ENCODE measurements around the gene DGKQ. TPM values are rescaled to one million over a fixed set of nuclear protein-coding genes. Genes with fewer than 3 reads are reported as not detected.

DGKQ gene
- total RNA-seq, 2 donors from 2014 or later = 39.4 to 68.2 TPM

DNA sequence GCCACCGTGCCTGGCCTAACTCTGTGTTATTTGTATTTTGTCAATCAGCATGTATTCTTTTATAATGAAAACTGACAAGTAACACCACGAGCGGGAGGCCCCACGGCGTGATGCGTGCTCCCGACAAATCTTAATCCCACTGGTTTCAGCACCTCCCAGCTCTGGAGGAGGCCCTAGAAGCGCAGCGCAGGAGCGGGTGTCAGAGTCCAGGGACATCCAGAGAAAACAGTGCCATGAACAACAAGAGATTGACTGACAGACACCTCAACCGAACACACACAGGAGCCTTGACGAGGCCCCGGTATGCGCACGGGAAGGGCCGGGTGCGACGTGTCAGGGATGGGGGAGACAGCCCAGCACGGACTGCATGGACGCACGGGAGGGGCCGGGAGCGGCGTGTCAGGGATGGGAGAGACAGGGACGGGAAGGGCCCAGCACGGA is 64.2 kb downstream of the DGKQ start:
- peaks cover 5% of the 10 kb centered on the region for H3K36me3 ChIP-seq
- intact Hi-C loops (cut with DNase I) = no loop called here
- TF ChIP-seq, protein P1, sequence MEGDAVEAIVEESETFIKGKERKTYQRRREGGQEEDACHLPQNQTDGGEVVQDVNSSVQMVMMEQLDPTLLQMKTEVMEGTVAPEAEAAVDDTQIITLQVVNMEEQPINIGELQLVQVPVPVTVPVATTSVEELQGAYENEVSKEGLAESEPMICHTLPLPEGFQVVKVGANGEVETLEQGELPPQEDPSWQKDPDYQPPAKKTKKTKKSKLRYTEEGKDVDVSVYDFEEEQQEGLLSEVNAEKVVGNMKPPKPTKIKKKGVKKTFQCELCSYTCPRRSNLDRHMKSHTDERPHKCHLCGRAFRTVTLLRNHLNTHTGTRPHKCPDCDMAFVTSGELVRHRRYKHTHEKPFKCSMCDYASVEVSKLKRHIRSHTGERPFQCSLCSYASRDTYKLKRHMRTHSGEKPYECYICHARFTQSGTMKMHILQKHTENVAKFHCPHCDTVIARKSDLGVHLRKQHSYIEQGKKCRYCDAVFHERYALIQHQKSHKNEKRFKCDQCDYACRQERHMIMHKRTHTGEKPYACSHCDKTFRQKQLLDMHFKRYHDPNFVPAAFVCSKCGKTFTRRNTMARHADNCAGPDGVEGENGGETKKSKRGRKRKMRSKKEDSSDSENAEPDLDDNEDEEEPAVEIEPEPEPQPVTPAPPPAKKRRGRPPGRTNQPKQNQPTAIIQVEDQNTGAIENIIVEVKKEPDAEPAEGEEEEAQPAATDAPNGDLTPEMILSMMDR (IDR thresholded peaks at IDR 0.05) = no peak
- H3K27ac ChIP-seq = no peak overlapping the region
- H3K9me3 ChIP-seq = no peaks in the 10 kb centered on the region
- H3K27me3 ChIP-seq = no peaks in the 10 kb centered on the region
- H3K4me1 ChIP-seq = no peaks in the 10 kb centered on the region
- no peak for DNase-seq
- H3K9ac ChIP-seq (ENCODE audit: low read depth in 2 of 2, low read length in 2 of 2) = no peak overlapping the region
- H3K4me3 ChIP-seq = no peak overlapping the region

Other genes starting within 250 kb of the DGKQ start
- gene CPLX1, start 147.4 kb downstream of the DGKQ start, total RNA-seq = 10 to 100 TPM in 1 of 2 donors, 1 to 10 TPM in 1; 2.7 to 16.5 TPM
- 100 to 1,000 TPM; 198 to 266 TPM for gene GAK, start 41.3 kb downstream of the DGKQ start, total RNA-seq
- 10 to 100 TPM; 17.7 to 30.2 TPM for gene TMEM175, start 41.1 kb downstream of the DGKQ start, total RNA-seq
- gene IDUA, start 13.5 kb upstream of the DGKQ start, total RNA-seq = 10 to 100 TPM; 18.8 to 22.4 TPM
- gene SLC26A1, start 19.8 kb upstream of the DGKQ start, total RNA-seq = 1 to 10 TPM in 1 of 2 donors, under 1 TPM in 1; 0.77 to 3.8 TPM
- gene FGFRL1, start 38.1 kb upstream of the DGKQ start, total RNA-seq = 10 to 100 TPM; 16.0 to 34.7 TPM
- gene RNF212, start 140.0 kb upstream of the DGKQ start, total RNA-seq = 1 to 10 TPM; 2.3 to 2.5 TPM
- 10 to 100 TPM; 22.0 to 22.4 TPM for gene SPON2, start 199.0 kb upstream of the DGKQ start, total RNA-seq

All from colonic mucosa (tissue), 4 donors.